GM19351 (cell line): Measurements from ENCODE around the gene ERICH6.

Experiments
- ATAC-seq: cut with Tn5 transposase; IDR thresholded peaks from one replicate; pipeline ENCODE4 v1.9.1; 2021; ENCODE audit warnings: mild to moderate bottlenecking, moderate library complexity; ENCODE audit not compliant: unreplicated experiment

The ERICH6 gene

DNA sequence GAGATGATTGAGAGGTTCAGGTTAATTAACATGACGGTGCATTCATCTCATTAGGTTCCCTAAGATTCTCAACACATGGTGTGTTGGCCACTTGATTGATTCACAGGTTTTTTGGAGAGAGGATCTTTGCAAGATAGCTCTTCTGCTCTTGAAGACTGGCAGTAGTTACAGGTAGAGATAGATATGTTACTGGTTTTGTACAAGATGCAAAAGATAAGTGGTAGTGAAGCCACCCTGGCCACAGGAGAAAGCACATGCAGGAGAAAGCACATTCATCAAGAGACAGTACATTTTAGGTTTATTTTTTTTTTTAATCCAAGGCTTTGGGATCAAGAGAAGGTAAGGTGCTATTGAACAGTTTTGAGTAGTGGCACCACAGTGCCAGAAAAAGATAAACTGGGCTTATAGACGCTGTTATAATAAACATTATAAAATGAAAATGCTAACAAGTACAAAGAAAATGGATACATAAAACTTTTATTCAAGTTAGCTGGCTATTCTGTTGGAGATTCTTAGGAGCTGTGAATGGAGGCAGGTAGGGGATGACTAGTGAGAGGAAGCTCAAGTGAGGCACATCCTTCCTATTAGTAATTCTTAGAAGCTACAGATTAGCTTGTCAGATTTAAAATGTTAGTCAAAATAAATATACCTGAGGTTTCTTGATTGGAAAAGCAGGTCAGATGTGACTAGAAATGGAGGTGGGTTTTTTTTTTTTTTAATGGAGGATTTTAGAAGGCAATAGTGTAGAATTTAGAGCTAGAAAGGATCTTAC is 89.8 kb downstream of the ERICH6 start:
- ATAC-seq = no peak

DNA sequence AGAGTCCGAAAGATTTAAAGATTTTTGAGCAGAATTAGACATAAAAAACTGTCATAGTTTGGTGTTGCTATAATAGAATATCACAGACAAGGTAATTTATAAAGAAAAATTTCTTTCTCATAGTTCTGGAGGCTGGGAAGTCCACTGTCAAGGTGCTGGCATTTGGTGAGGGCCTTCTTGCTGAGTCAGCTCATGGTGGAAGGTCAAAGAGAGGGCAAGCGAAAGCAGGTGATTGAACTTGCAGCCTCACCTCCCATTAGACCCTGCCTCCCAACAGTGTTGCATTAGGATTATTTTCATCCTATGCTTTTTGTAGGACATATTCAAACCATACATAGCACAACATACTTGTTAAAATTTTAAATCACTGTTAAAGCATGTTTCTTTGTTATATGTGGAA is 90.7 kb downstream of the ERICH6 start:
- no peak for ATAC-seq

DNA sequence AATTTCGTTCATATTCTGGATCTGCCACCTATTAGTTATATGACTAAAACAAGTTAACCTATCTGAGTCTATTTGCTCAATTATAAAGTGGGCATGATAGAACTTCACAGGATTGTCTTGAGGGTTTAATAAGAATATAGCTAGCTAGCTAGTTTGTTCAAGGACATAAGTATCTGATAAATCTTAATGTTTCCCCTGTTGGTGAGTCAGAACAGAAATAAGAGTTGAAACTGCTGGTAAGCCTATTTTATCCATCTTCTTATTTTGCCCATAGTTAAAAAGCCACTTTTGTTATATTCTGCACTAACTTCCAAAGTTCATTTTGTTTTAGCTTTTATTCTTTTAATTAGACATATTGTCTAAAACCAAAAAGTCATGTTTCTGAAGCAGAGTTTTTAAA is 91.2 kb downstream of the ERICH6 start:
- no peak for ATAC-seq

DNA sequence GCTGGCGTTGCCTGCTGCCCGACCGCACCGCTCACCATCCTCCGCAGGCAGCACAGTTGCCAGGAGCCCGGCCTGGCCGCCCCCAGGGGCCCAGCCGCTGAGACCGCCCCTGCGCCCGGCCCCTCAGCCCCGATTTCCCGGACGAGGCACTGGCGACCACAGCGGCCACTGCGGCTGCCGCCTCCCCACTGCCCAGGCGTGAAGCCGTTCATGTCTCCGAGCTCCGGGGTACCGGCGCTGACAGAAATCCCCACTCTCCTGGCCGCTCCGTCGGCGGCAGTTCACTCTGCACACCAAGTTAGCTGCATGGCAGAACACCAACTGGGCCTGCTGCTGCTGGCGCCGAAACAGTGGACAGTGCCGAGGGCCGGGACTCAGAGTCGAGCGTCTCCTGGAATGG is 92.1 kb downstream of the ERICH6 start:
- no peak for ATAC-seq

DNA sequence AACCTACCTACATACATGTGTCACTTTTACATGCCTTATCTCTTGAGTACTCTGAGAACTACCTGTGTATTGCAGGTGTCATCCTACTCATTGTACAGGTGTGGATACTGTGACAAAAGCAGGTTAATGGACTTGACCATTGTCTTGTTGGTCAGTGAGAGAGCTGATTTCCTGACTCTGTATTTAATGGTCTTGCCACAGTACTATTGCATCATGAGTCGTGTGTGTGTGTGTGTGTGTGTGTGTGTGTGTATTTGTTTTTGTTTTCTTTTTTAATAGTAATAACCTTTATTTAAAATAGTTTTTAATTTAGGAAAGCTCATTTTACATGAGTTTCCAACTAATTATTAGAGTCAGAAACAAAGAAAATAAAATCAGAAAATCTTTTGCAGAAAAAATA is 92.9 kb downstream of the ERICH6 start:
- no peak for ATAC-seq

DNA sequence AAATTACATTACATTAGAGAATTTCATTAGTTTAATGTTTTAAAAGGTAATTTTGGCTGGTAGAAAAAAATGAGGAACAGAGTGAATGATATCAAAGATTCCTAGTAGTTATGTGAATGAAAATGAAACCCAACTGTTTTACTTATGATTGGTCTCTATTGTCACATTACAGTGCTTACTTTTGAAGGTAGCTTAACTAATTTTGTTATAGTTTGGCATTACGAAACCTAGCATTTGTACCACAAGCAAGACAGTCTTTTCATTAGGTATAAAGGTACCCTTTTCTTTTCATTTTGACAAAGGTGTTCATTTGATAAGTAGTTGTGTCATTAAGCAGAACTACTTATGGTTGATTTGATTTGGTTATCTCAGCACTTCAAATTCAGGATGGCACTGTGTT is 93.7 kb downstream of the ERICH6 start:
- ATAC-seq = no peak
